Measurements from ENCODE around the gene OSBPL6.

Gene OSBPL6

DNA sequence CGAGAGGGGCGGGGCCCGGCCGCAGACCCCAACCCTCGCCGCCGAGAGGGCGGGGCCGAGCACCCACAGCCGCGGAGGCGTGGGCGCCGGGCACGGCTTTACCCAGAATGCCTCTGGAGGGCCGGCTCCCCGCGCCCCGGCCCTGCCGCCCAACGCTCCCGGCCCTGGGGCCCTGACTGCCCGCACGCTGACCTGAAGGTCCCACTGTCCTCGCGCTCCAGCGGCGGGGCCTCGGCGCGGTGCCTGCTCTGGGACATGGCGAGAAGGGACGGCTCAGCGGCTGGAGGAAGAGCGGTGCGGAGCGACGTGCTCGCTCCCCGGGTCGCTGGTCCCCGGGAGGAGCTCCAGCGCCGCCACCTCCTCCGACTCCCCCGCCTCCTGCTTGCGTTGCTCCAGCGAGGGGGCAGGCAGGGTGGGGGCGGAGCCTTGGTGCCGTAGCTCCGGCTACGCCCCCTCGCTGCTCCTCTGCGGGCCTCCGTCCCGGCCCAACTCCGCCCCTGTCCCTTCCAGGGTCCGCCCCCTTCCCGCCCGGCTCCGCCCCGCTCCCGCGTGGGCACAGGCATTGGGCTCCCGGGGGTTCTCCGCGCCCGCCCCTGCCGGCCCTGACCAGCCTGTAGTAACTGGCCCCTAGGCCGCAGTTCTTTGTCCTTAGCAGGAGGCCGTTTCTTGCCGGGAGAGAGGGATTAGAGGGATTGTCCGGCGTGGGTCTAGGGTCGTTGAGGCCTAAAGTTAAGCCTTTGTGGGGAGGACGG, 256.6 kb downstream of the OSBPL6 start, which contains the start of the genes PJVK and PRKRA:
Gene PJVK, plus strand, starts transcription at position 605 of the 752 bp plus-strand sequence. CDS start 2,032 bp downstream, outside the sequence.
Gene PRKRA, minus strand, starts transcription at position 402 of the 752 bp plus-strand sequence. Its CDS starts 145 bp downstream, at position 257.
- DNase-seq = peak; percentile 96

DNA sequence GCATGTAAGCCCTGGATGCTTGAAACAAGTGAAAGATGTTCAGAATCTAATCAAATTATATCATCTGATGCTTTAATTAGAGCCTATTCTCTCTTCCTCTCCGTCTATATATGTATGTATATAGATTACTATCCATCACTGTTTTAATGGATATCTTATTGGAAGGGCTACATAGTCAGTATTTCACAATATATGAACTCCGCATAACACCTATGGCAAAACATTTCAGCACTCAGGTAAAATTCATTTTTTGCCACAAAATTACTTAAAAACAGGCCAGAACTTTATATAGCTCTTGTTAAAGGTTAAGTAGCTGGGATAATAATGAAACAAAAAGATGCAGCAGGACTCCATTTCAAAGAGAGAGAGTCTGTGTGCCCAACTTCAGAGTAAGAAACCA, 258.0 kb downstream of the OSBPL6 start:
- no peak for DNase-seq
